IMR-90 (cell line): ENCODE results near the gene PTH1R. TPM values are rescaled to one million over a fixed set of nuclear protein-coding genes. Genes with fewer than 3 reads are reported as not detected.

Experiments used
- ATAC-seq: fragments of 200-7000 bp; cut with Tn5 transposase; 2 replicates; pipeline ENCODE4 v1.9.1; 2020; ENCODE audit warnings: low read depth, mild to moderate bottlenecking, moderate library complexity
- BruUV-seq: library from RNA; stranded (reverse); fragments of 400-500 nt; replicated peaks from 2 replicates; lab custom pipeline; 2021; lab: Mats Ljungman, UMichigan
- CTCF ChIA-PET: fragments of 300-600 bp; formaldehyde crosslinking; extraction: SDS; loops from one replicate; lab custom pipeline; 2021; ENCODE audit warnings: antibody characterized with exemption; lab: Yijun Ruan, JAX
- POLR2A ChIA-PET: fragments of 300-600 bp; sonication (Branson Sonifier 250); formaldehyde crosslinking; loops from one replicate; lab custom pipeline; 2022; ENCODE audit warnings: antibody characterized with exemption; ENCODE audit not compliant: unreplicated experiment; lab: Charles Lee
- DNase-seq: peaks from one replicate; pipeline ENCODE4 v3.0.0; 2013
- H2AFZ ChIP-seq: replicated peaks from 2 replicates; pipeline ENCODE3; 2013; ENCODE audit warnings: low read length, mild to moderate bottlenecking; ENCODE audit not compliant: poor library complexity
- H2AK5ac ChIP-seq: 2 replicates; pipeline ENCODE4 v1.6.1; 2013; ENCODE audit warnings: low read depth, low read length, inconsistent platforms
- H2AK9ac ChIP-seq: replicated peaks from 2 replicates; pipeline ENCODE3; 2013; ENCODE audit warnings: mild to moderate bottlenecking, low read depth, low read length, moderate library complexity; ENCODE audit not compliant: poor library complexity
- H2BK120ac ChIP-seq: 2 replicates; pipeline ENCODE4 v1.6.1; 2013; ENCODE audit warnings: low read depth, low read length, inconsistent platforms
- H2BK15ac ChIP-seq: 3 replicates; pipeline ENCODE4 v1.6.1; 2013; ENCODE audit warnings: low read depth, low read length, inconsistent platforms
- H2BK20ac ChIP-seq: 2 replicates; pipeline ENCODE4 v1.6.1; 2013; ENCODE audit warnings: low read depth, mild to moderate bottlenecking, inconsistent platforms, low read length, moderate library complexity
- H2BK5ac ChIP-seq: 2 replicates; pipeline ENCODE4 v1.6.1; 2013; ENCODE audit warnings: mild to moderate bottlenecking, low read depth, low read length, inconsistent platforms; ENCODE audit not compliant: poor library complexity, severe bottlenecking
- H3K14ac ChIP-seq: replicated peaks from 2 replicates; pipeline ENCODE4 v1.6.1; 2013; ENCODE audit warnings: low read depth, low read length, inconsistent platforms
- H3K18ac ChIP-seq: 2 replicates; pipeline ENCODE4 v1.6.1; 2013; ENCODE audit warnings: low read depth, low read length, control low read depth
- H3K23ac ChIP-seq: 2 replicates; pipeline ENCODE4 v1.6.1; 2013; ENCODE audit warnings: low read depth, low read length, inconsistent platforms
- H3K27ac ChIP-seq: 2 replicates; pipeline ENCODE4 v1.5.1; 2013; ENCODE audit warnings: mild to moderate bottlenecking, control low read depth, low read length; ENCODE audit not compliant: insufficient read depth
- H3K27me3 ChIP-seq: 2 replicates; pipeline ENCODE4 v1.6.1; 2013; ENCODE audit warnings: low read length; ENCODE audit not compliant: control insufficient read depth, insufficient read depth
- H3K36me3 ChIP-seq: 2 replicates; pipeline ENCODE4 v1.6.1; 2013; ENCODE audit warnings: low read length, mixed read lengths; ENCODE audit not compliant: control insufficient read depth, insufficient read depth
- H3K4ac ChIP-seq: 2 replicates; pipeline ENCODE4 v1.6.1; 2013; ENCODE audit warnings: low read depth, low read length, inconsistent platforms
- H3K4me1 ChIP-seq: 2 replicates; pipeline ENCODE4 v1.6.1; 2013; ENCODE audit warnings: low read length, mixed read lengths; ENCODE audit not compliant: control insufficient read depth, insufficient read depth
- H3K4me2 ChIP-seq: 2 replicates; pipeline ENCODE4 v1.6.1; 2013; ENCODE audit warnings: low read depth, mild to moderate bottlenecking, control low read depth, low read length, moderate library complexity
- H3K4me3 ChIP-seq: 2 replicates; pipeline ENCODE4 v1.5.1; 2013; ENCODE audit warnings: low read depth, mild to moderate bottlenecking, control low read depth, low read length, moderate library complexity; ENCODE audit not compliant: insufficient read depth
- H3K56ac ChIP-seq: 2 replicates; pipeline ENCODE4 v1.6.1; 2013; ENCODE audit warnings: low read length, inconsistent platforms; ENCODE audit not compliant: insufficient read depth; ENCODE audit errors: extremely low read depth
- H3K79me1 ChIP-seq, 2 experiments: 2 replicates each; pipeline ENCODE4 v1.6.1; 2013; ENCODE audit warnings: low read length in 2 of 2, inconsistent platforms in 1 of 2, low read depth in 1 of 2
- H3K9ac ChIP-seq: 2 replicates; pipeline ENCODE4 v1.6.1; 2013; ENCODE audit warnings: low read depth, low read length, control low read depth
- H3K9me1 ChIP-seq: 2 replicates; pipeline ENCODE4 v1.6.1; 2013; ENCODE audit warnings: low read length, inconsistent platforms; ENCODE audit not compliant: insufficient read depth
- H3K9me3 ChIP-seq: 2 replicates; pipeline ENCODE4 v1.6.1; 2013; ENCODE audit warnings: low read length; ENCODE audit not compliant: control insufficient read depth, insufficient read depth
- H4K20me1 ChIP-seq: 2 replicates; pipeline ENCODE4 v1.6.1; 2013; ENCODE audit warnings: low read length, inconsistent platforms; ENCODE audit not compliant: insufficient read depth
- H4K5ac ChIP-seq: 2 replicates; pipeline ENCODE4 v1.6.1; 2013; ENCODE audit warnings: mild to moderate bottlenecking, low read depth, low read length, control low read depth
- H4K8ac ChIP-seq, 2 experiments: 2 replicates each; pipeline ENCODE4 v1.6.1; 2013; ENCODE audit warnings: low read depth in 2 of 2, low read length in 2 of 2, control low read depth in 1 of 2, inconsistent platforms in 1 of 2
- H4K91ac ChIP-seq: 2 replicates; pipeline ENCODE4 v1.6.1; 2013; ENCODE audit warnings: low read depth, low read length, inconsistent platforms; ENCODE audit not compliant: insufficient read depth
- BHLHE40 ChIP-seq: fragments of 150-350 bp; IDR thresholded peaks from 2 replicates; pipeline ENCODE4 v1.6.1; 2016; ENCODE audit warnings: mild to moderate bottlenecking, low read depth, low read length
- CEBPB ChIP-seq: IDR thresholded peaks from 2 replicates; pipeline ENCODE4 v1.6.1; 2012; ENCODE audit warnings: low read depth, low read length, improper control_type of control experiment
- CHD1 ChIP-seq: IDR thresholded peaks from 2 replicates; pipeline ENCODE4 v1.6.1; 2012; ENCODE audit warnings: low read depth, low read length, improper control_type of control experiment
- CTCF ChIP-seq: conservative IDR thresholded peaks from 2 replicates; pipeline ENCODE4 v1.5.1; 2012; ENCODE audit warnings: mild to moderate bottlenecking, low read depth, low read length, improper control_type of control experiment
- ELK1 ChIP-seq: fragments of 150-350 bp; IDR thresholded peaks from 2 replicates; pipeline ENCODE4 v1.6.1; 2016; ENCODE audit warnings: low read depth, mild to moderate bottlenecking, low read length, moderate library complexity, borderline replicate concordance
- FOS ChIP-seq: fragments of 150-350 bp; IDR thresholded peaks from 2 replicates; pipeline ENCODE4 v1.6.1; 2016; ENCODE audit warnings: low read depth, low read length
- MAFK ChIP-seq: IDR thresholded peaks from 2 replicates; pipeline ENCODE4 v1.6.1; 2012; ENCODE audit warnings: low read depth, low read length, improper control_type of control experiment
- MAZ ChIP-seq: IDR thresholded peaks from 2 replicates; pipeline ENCODE4 v1.6.1; 2012; ENCODE audit warnings: low read depth, mild to moderate bottlenecking, low read length, improper control_type of control experiment, moderate library complexity, borderline replicate concordance
- MXI1 ChIP-seq: IDR thresholded peaks from 2 replicates; pipeline ENCODE4 v1.6.1; 2012; ENCODE audit warnings: low read depth, mild to moderate bottlenecking, low read length, moderate library complexity, borderline replicate concordance
- NFE2L2 ChIP-seq: fragments of 150-350 bp; IDR thresholded peaks from 2 replicates; pipeline ENCODE4 v1.6.1; 2016; ENCODE audit warnings: low read depth, mild to moderate bottlenecking, low read length
- POLR2A ChIP-seq: IDR thresholded peaks from 2 replicates; pipeline ENCODE4 v1.6.1; 2012; ENCODE audit warnings: mild to moderate bottlenecking, low read depth, low read length
- RAD21 ChIP-seq: IDR thresholded peaks from 2 replicates; pipeline ENCODE4 v1.6.1; 2012; ENCODE audit warnings: low read length, improper control_type of control experiment
- RCOR1 ChIP-seq: IDR thresholded peaks from 2 replicates; pipeline ENCODE4 v1.6.1; 2012; ENCODE audit warnings: mild to moderate bottlenecking, low read length, improper control_type of control experiment; ENCODE audit not compliant: insufficient replicate concordance
- RFX5 ChIP-seq: IDR thresholded peaks from 2 replicates; pipeline ENCODE4 v1.8.0; 2012; ENCODE audit warnings: low read depth, mild to moderate bottlenecking, low read length, moderate library complexity
- SMC3 ChIP-seq: fragments of 150-350 bp; IDR thresholded peaks from 2 replicates; pipeline ENCODE4 v1.6.1; 2016; ENCODE audit warnings: low read depth, mild to moderate bottlenecking, antibody characterized with exemption, low read length, moderate library complexity
- USF2 ChIP-seq: fragments of 150-350 bp; IDR thresholded peaks from 2 replicates; pipeline ENCODE4 v1.6.1; 2017; ENCODE audit warnings: mild to moderate bottlenecking, antibody characterized with exemption, low read length, low read depth
- WGBS, 2 experiments: methylation state at CpG; one replicate each; pipeline versions ENCODE4 v1.1.5 to v1.1.7; 2013; ENCODE audit warnings: missing lambda C conversion rate in 2 of 2; ENCODE audit not compliant: insufficient read length in 1 of 2; ENCODE audit errors: extremely low coverage in 2 of 2; 5-methylcytosine and 5-hydroxymethylcytosine counted together
- dilution Hi-C: fragments of 300-500 bp; cut with HindIII; formaldehyde crosslinking; loops from one replicate; pipeline ENCODE4 v1.14.3; 2018; ENCODE audit warnings: low sequenced_read_pairs; ENCODE audit not compliant: unreplicated experiment
- in situ Hi-C: fragments of 300-500 bp; cut with MboI; formaldehyde crosslinking; loops from 3 replicates; pipeline ENCODE4 v1.14.3; 2019; ENCODE audit warnings: low sequenced_read_pairs, inconsistent platforms, mixed read lengths
- intact Hi-C: fragments of 100-400 bp; cut with micrococcal nuclease; formaldehyde crosslinking; loops from 2 replicates; pipeline ENCODE4 v1.10.0; 2022
- polyA plus RNA-seq, 3 experiments: library from polyadenylated mRNA; depleted of rRNA; stranded (reverse); fragments of >200 nt; gene quantifications; 2 replicates each; pipeline ENCODE4 v1.2.3, GENCODE V29; 2012; ENCODE audit warnings: low replicate concordance in 1 of 3
- total RNA-seq: library from RNA; depleted of rRNA; stranded (reverse); fragments of >200 nt; gene quantifications from 2 replicates; pipeline ENCODE4 v1.2.3, GENCODE V29; 2012

PTH1R gene
- total and polyA plus RNA-seq, 2 of the 4 experiments (the other 2 are of a cell fraction), result 0.15 to 0.18 TPM

GRCh38 chr3:46893763-46894162 lies 16.2 kb downstream of the PTH1R start:
- intact Hi-C loops, result no loop called here
- CTCF ChIA-PET, result no interaction called here

More at GRCh38 chr3:46893763-46894162, 16.2 kb downstream of the PTH1R start:
- Histone ChIP-seq H3K27me3 (peaks cover 43% of the 10 kb centered on the region), H2BK5ac (no peak overlapping the region), H4K8ac (no peak overlapping the region), H4K91ac (no peak overlapping the region), H2AK9ac (no peak overlapping the region), H3K9me1 (0 out of 2 replicates have a peak, but pooled peaks cover 3% of the 10 kb centered on the region), H3K4me2 (no peak overlapping the region), H3K9me3 (no peaks in the 10 kb centered on the region), H2AK5ac (no peak overlapping the region), H3K14ac (no peak overlapping the region), H4K20me1 (peaks cover 4% of the 10 kb centered on the region), H3K36me3 (no peaks in the 10 kb centered on the region), H3K23ac (no peak overlapping the region), H2BK15ac (no peak overlapping the region), H3K9ac (no peak overlapping the region), H2AFZ (no peak overlapping the region), H3K56ac (no peak overlapping the region), H2BK20ac (no peak overlapping the region), H4K5ac (no peak overlapping the region), H3K18ac (no peak overlapping the region), H2BK120ac (no peak overlapping the region), H3K27ac (no peak overlapping the region), H3K79me1 (no peaks in the 10 kb centered on the region), H3K4ac (no peak overlapping the region), H3K4me1 (no peaks in the 10 kb centered on the region; the same call in 1 of the 2 replicates), H3K4me3 (no peak overlapping the region)
- dilution Hi-C loops, result no loop called here
- TF ChIP-seq MAZ (no peak), RAD21 (no peak), BHLHE40 (no peak), RCOR1 (no peak), CTCF (no peak), USF2 (no peak), CEBPB (no peak), ELK1 (no peak), MXI1 (no peak), FOS (no peak), POLR2A (no peak), NFE2L2 (no peak), SMC3 (no peak), CHD1 (no peak), MAFK (no peak), RFX5 (no peak)
- no TSS peak for BruUV-seq
- no peak for ATAC-seq
- POLR2A ChIA-PET, result no interaction called here
- WGBS, 2 experiments, result 82% methylated on average over 9 of the region's 9 CpGs; no CpG with 5 or more reads in 1 of the 2 experiments
- in situ Hi-C loops, result loop anchor here (25.0 kb wide), 1 partner anchor 406 kb away; the partner anchor contains the start of gene RTP3
- no peak for DNase-seq
